H9 (cell line): ENCODE data around the gene C19orf73. TPM values are rescaled to one million over a fixed set of nuclear protein-coding genes. Genes with fewer than 3 reads are reported as not detected.

Source experiments
- DNase-seq: peaks from one replicate; pipeline ENCODE4 v3.0.0-alpha.2; 2017
- H2AFZ ChIP-seq: one replicate; pipeline ENCODE4 v1.6.1; 2013; ENCODE audit warnings: mild to moderate bottlenecking, low read length, control low read depth, moderate library complexity
- H2AK5ac ChIP-seq: 2 replicates; pipeline ENCODE4 v1.6.1; 2013; ENCODE audit warnings: low read length, control low read depth, mixed read lengths; ENCODE audit not compliant: insufficient read length
- H2BK120ac ChIP-seq: one replicate; pipeline ENCODE4 v1.6.1; 2013; ENCODE audit warnings: low read depth, mild to moderate bottlenecking, low read length, control low read depth, inconsistent platforms; ENCODE audit not compliant: poor library complexity, severe bottlenecking
- H2BK12ac ChIP-seq: 2 replicates; pipeline ENCODE4 v1.6.1; 2013; ENCODE audit warnings: low read length, control low read depth, mixed read lengths, low read depth; ENCODE audit not compliant: insufficient read length
- H2BK15ac ChIP-seq: 2 replicates; pipeline ENCODE4 v1.6.1; 2013; ENCODE audit warnings: low read depth, low read length, control low read depth
- H2BK20ac ChIP-seq: one replicate; pipeline ENCODE4 v1.6.1; 2013; ENCODE audit warnings: low read depth, mild to moderate bottlenecking, low read length, control low read depth, inconsistent platforms; ENCODE audit not compliant: poor library complexity, severe bottlenecking
- H2BK5ac ChIP-seq: 2 replicates; pipeline ENCODE4 v1.6.1; 2013; ENCODE audit warnings: low read length, control low read depth, mixed read lengths; ENCODE audit not compliant: insufficient read length
- H3K14ac ChIP-seq: 2 replicates; pipeline ENCODE4 v1.6.1; 2013; ENCODE audit warnings: low read length, control low read depth; ENCODE audit not compliant: insufficient read depth
- H3K18ac ChIP-seq: 2 replicates; pipeline ENCODE4 v1.6.1; 2013; ENCODE audit warnings: low read depth, mild to moderate bottlenecking, mixed read lengths, low read length, control low read depth; ENCODE audit not compliant: insufficient read length
- H3K23ac ChIP-seq: 2 replicates; pipeline ENCODE4 v1.6.1; 2013; ENCODE audit warnings: low read length, control low read depth, mixed read lengths, low read depth; ENCODE audit not compliant: insufficient read length
- H3K23me2 ChIP-seq: 2 replicates; pipeline ENCODE4 v1.6.1; 2013; ENCODE audit warnings: low read depth, mild to moderate bottlenecking, mixed read lengths, low read length, control low read depth; ENCODE audit not compliant: insufficient read length, poor library complexity, severe bottlenecking
- H3K27ac ChIP-seq: 2 replicates; pipeline ENCODE4 v1.5.1; 2013; ENCODE audit warnings: low read length, control low read depth, mixed read lengths, low read depth; ENCODE audit not compliant: insufficient read length
- H3K27me3 ChIP-seq: 2 replicates; pipeline ENCODE4 v1.6.1; 2013; ENCODE audit warnings: low read length, control low read depth, inconsistent platforms; ENCODE audit not compliant: insufficient read depth
- H3K4ac ChIP-seq: 2 replicates; pipeline ENCODE4 v1.6.1; 2013; ENCODE audit warnings: low read depth, mild to moderate bottlenecking, control low read depth, inconsistent platforms, low read length, moderate library complexity
- H3K4me1 ChIP-seq: 2 replicates; pipeline ENCODE4 v1.6.1; 2013; ENCODE audit warnings: low read length, control low read depth, inconsistent platforms; ENCODE audit not compliant: insufficient read depth
- H3K4me2 ChIP-seq: 2 replicates; pipeline ENCODE4 v1.6.1; 2013; ENCODE audit warnings: low read length, control low read depth, mixed read lengths; ENCODE audit not compliant: insufficient read length, insufficient read depth
- H3K56ac ChIP-seq: 2 replicates; pipeline ENCODE4 v1.6.1; 2013; ENCODE audit warnings: low read depth, mild to moderate bottlenecking, mixed read lengths, low read length, control low read depth; ENCODE audit not compliant: insufficient read length
- H3K79me1 ChIP-seq: 2 replicates; pipeline ENCODE4 v1.6.1; 2013; ENCODE audit warnings: low read depth, mild to moderate bottlenecking, moderate library complexity, low read length, control low read depth, inconsistent platforms; ENCODE audit not compliant: insufficient read depth, poor library complexity, severe bottlenecking
- H3K79me2 ChIP-seq: 2 replicates; pipeline ENCODE4 v1.6.1; 2013; ENCODE audit warnings: low read length, control low read depth, inconsistent platforms; ENCODE audit not compliant: insufficient read depth
- H3K9ac ChIP-seq: 2 replicates; pipeline ENCODE4 v1.6.1; 2013; ENCODE audit warnings: low read length, control low read depth, mixed read lengths; ENCODE audit not compliant: insufficient read length; ENCODE audit errors: extremely low read depth
- H3K9me3 ChIP-seq: one replicate; pipeline ENCODE4 v1.6.1; 2013; ENCODE audit warnings: low read depth, low read length, inconsistent platforms; ENCODE audit not compliant: control insufficient read depth
- H3T11ph ChIP-seq: one replicate; pipeline ENCODE4 v1.6.1; 2013; ENCODE audit warnings: mild to moderate bottlenecking, low read length, control low read depth, inconsistent platforms
- H4K20me1 ChIP-seq: one replicate; pipeline ENCODE4 v1.6.1; 2013; ENCODE audit not compliant: control insufficient read depth, insufficient read length, insufficient read depth
- H4K5ac ChIP-seq: 2 replicates; pipeline ENCODE4 v1.6.1; 2013; ENCODE audit warnings: low read depth, mild to moderate bottlenecking, mixed read lengths, low read length, control low read depth; ENCODE audit not compliant: insufficient read length
- H4K8ac ChIP-seq: replicated peaks from 2 replicates; pipeline ENCODE4 v1.6.1; 2013; ENCODE audit warnings: low read length, control low read depth, mixed read lengths, low read depth; ENCODE audit not compliant: insufficient read length
- H4K91ac ChIP-seq: 2 replicates; pipeline ENCODE4 v1.6.1; 2013; ENCODE audit warnings: low read depth, mild to moderate bottlenecking, moderate library complexity, mixed read lengths, low read length, control low read depth; ENCODE audit not compliant: insufficient read length
- H3K27ac Mint-ChIP-seq, 3 experiments: 2 replicates in 2 of 3; 3 replicates in 1 of 3; pipeline ENCODE4 v1.8.0; 2020 to 2021; ENCODE audit warnings: mixed read lengths in 3 of 3, mild to moderate bottlenecking in 1 of 3, moderate library complexity in 1 of 3
- H3K27me3 Mint-ChIP-seq: 2 replicates; pipeline ENCODE4 v1.8.0; 2021; ENCODE audit warnings: low read depth, mild to moderate bottlenecking, moderate library complexity, mixed read lengths
- H3K36me3 Mint-ChIP-seq, 3 experiments: 2 replicates in 2 of 3; 3 replicates in 1 of 3; pipeline ENCODE4 v1.8.0; 2020 to 2021; ENCODE audit warnings: low read depth in 3 of 3, mixed read lengths in 3 of 3; ENCODE audit not compliant: insufficient read depth in 1 of 3
- H3K4me1 Mint-ChIP-seq, 2 experiments: 2 replicates each; pipeline ENCODE4 v1.8.0; 2020; ENCODE audit warnings: mixed read lengths in 2 of 2
- H3K4me3 Mint-ChIP-seq, 2 experiments: 2 replicates in 1 of 2; 3 replicates in 1 of 2; pipeline ENCODE4 v1.8.0; 2020 to 2021; ENCODE audit warnings: mild to moderate bottlenecking in 2 of 2, mixed read lengths in 2 of 2, moderate library complexity in 1 of 2
- H3K9me3 Mint-ChIP-seq, 2 experiments: 2 replicates in 1 of 2; 3 replicates in 1 of 2; pipeline ENCODE4 v1.8.0; 2020; ENCODE audit warnings: mild to moderate bottlenecking in 2 of 2, mixed read lengths in 2 of 2, moderate library complexity in 1 of 2
- CTCF ChIP-seq: fragments of 200-600 bp; sonication (generic); conservative IDR thresholded peaks from 3 replicates; pipeline ENCODE4 v1.8.0; 2021; ENCODE audit warnings: antibody characterized with exemption, mild to moderate bottlenecking
- WGBS: extraction: QIAGEN DNeasy Blood & Tissue Kit; methylation state at CpG from one replicate; pipeline ENCODE4 v1.1.7; 2013; ENCODE audit warnings: missing lambda C conversion rate, low lambda C conversion rate, mixed read lengths; ENCODE audit not compliant: insufficient read length; ENCODE audit errors: extremely low coverage; 5-methylcytosine and 5-hydroxymethylcytosine counted together
- total RNA-seq: library from RNA; stranded (reverse); gene quantifications from 2 replicates; pipeline ENCODE4 v1.2.1, GENCODE V29; 2021

C19orf73 gene
- total RNA-seq, 1 experiment from 2014 or later, result 1.1 TPM

DNA sequence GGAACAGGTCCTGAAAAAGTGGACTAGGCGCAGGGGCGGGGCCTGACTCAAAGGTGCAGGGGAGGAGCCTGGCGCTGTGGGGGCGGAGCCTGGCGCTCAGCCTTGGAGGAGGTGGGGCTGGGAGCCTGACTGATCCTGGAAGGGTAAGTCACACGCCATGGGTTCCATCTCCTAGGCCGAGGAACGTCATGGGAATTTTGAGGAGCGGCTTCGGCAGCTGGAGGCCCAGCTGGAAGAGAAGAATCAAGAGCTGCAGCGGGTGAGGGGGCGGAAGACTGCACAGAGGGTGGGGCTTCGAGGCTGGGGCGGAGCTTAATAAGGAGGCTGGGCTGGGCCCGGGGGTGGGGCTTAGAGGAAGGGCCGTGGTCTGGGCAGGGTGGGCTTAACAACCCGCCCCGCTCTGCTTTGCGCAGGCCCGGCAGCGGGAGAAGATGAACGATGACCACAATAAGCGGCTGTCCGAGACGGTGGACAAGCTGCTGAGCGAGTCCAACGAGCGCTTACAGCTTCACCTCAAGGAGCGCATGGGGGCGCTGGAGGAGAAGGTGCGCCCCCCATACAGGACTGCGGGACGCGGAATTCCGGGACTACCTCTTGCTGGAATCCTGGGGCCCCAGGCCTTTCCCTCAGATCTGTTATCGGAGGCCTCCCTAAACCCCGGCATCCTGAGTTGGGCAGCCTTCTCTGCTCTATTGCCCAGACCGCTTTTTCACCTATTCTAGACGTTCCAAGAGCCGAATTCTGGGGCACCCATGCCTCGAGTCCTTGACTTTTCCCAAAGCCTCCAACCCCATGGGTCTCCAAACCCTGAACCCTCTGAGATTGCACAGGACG lies 14.9 kb upstream of the C19orf73 start:
- H3K4me3 Mint-ChIP-seq, result peak overlapping the region; percentile 52 to 61; a peak in 3 of 5 replicates
- peak; percentile 90 for DNase-seq
- no peak overlapping the region for H2BK15ac ChIP-seq
- peaks cover 0 to 3% of the 10 kb centered on the region in 2 experiments; a peak in 1 of 5 replicates for H3K9me3 Mint-ChIP-seq
- no peaks in the 10 kb centered on the region for H3K9me3 ChIP-seq
- peaks cover 1% of the 10 kb centered on the region for H3K27me3 Mint-ChIP-seq
- WGBS, result no CpG with 5 or more reads among the region's 42 CpGs
- H3K4ac ChIP-seq, result no peak overlapping the region
- H3K79me2 ChIP-seq, result no peaks in the 10 kb centered on the region
- no peak overlapping the region for H3K9ac ChIP-seq
- H3K4me1 Mint-ChIP-seq, result peaks cover 20 to 44% of the 10 kb centered on the region in 2 experiments
- H4K5ac ChIP-seq, result no peak overlapping the region
- no peak overlapping the region for H2BK5ac ChIP-seq
- H3T11ph ChIP-seq, result no peak overlapping the region
- TF ChIP-seq CTCF, result no peak
- H4K8ac ChIP-seq, result no peak overlapping the region
- no peak overlapping the region for H3K27ac ChIP-seq
- H3K14ac ChIP-seq, result no peak overlapping the region; the same call in 1 of the 2 replicates
- H4K20me1 ChIP-seq, result no peaks in the 10 kb centered on the region
- no peak overlapping the region for H3K18ac ChIP-seq
- peak overlapping the region; percentile 86 for H2AFZ ChIP-seq
- H3K27me3 ChIP-seq, result no peaks in the 10 kb centered on the region
- H3K56ac ChIP-seq, result no peak overlapping the region
- peak overlapping the region in 1 of 3 experiments; percentile 48; a peak in 1 of 7 replicates for H3K27ac Mint-ChIP-seq
- no peak overlapping the region for H2BK120ac ChIP-seq
- H4K91ac ChIP-seq, result no peak overlapping the region
- H2BK12ac ChIP-seq, result no peak overlapping the region
- no peaks in the 10 kb centered on the region for H3K79me1 ChIP-seq
- no peak overlapping the region for H3K23ac ChIP-seq
- H2AK5ac ChIP-seq, result no peak overlapping the region
- H3K23me2 ChIP-seq, result peaks cover 3% of the 10 kb centered on the region
- H3K4me2 ChIP-seq, result no peak overlapping the region
- peaks cover 40 to 55% (median 46%) of the 10 kb centered on the region in 3 experiments for H3K36me3 Mint-ChIP-seq
- no peak overlapping the region for H2BK20ac ChIP-seq
- H3K4me1 ChIP-seq, result peaks cover 1% of the 10 kb centered on the region; the same call in 1 of the 2 replicates
